ENCODE data around the gene NANOS1.

DNA sequence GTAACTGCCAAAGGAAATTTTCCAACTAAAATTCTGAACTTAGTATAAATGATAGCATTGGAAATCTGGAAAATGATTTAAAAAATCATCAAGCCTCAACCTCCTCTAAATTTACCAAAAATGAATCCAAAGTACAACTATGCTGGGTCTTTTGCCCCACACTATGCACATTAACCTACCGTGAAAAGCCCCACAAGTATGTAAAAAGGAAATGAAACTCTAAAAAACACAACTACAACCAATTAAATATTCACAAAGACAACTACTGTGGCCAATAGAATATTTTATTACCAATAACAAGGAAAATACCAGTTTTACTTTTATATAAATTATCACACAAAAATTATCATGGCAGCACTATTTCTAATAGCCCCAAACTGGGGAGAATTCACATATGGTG, 31.8 kb downstream of the NANOS1 start:
- TF ChIP-seq POLR2A (IDR thresholded peaks at IDR 0.05) = no peak
- TF ChIP-seq, protein P1, sequence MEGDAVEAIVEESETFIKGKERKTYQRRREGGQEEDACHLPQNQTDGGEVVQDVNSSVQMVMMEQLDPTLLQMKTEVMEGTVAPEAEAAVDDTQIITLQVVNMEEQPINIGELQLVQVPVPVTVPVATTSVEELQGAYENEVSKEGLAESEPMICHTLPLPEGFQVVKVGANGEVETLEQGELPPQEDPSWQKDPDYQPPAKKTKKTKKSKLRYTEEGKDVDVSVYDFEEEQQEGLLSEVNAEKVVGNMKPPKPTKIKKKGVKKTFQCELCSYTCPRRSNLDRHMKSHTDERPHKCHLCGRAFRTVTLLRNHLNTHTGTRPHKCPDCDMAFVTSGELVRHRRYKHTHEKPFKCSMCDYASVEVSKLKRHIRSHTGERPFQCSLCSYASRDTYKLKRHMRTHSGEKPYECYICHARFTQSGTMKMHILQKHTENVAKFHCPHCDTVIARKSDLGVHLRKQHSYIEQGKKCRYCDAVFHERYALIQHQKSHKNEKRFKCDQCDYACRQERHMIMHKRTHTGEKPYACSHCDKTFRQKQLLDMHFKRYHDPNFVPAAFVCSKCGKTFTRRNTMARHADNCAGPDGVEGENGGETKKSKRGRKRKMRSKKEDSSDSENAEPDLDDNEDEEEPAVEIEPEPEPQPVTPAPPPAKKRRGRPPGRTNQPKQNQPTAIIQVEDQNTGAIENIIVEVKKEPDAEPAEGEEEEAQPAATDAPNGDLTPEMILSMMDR (IDR thresholded peaks at IDR 0.05) = no peak
- TF ChIP-seq POLR2AphosphoS5 (IDR thresholded peaks at IDR 0.05) = no peak
- no peak for TF ChIP-seq EP300 (IDR thresholded peaks at IDR 0.05)

All from sigmoid colon (tissue), 4 donors.